RPMI8226 (cell line): ENCODE data around the gene FGFR4.

Experiments used
- DNase-seq: peaks from one replicate; pipeline ENCODE4 v3.0.0-alpha.2; 2015

The FGFR4 gene

GRCh38 chr5:177085985-177086653 lies 596 bp upstream of the FGFR4 start:
- no peak for DNase-seq

- DNase-seq: no peak
These were observed 787 bp downstream of the FGFR4 start for GRCh38 chr5:177087398-177088005.

- no peak for DNase-seq
These were observed 2.4 kb downstream of the FGFR4 start for GRCh38 chr5:177089127-177089526.

GRCh38 chr5:177089825-177090641 lies 3.3 kb downstream of the FGFR4 start:
- DNase-seq: no peak

- no peak for DNase-seq
These were observed 4.1 kb downstream of the FGFR4 start for GRCh38 chr5:177090813-177091212.

GRCh38 chr5:177091232-177091631 lies 4.5 kb downstream of the FGFR4 start:
- no peak for DNase-seq

GRCh38 chr5:177092178-177093081 lies 5.7 kb downstream of the FGFR4 start:
- DNase-seq: no peak

- no peak for DNase-seq
These were observed 6.5 kb downstream of the FGFR4 start for GRCh38 chr5:177093082-177093712.

GRCh38 chr5:177093803-177094202 lies 7.1 kb downstream of the FGFR4 start:
- no peak for DNase-seq

GRCh38 chr5:177094224-177095087 lies 7.7 kb downstream of the FGFR4 start:
- peak; percentile 28 for DNase-seq

GRCh38 chr5:177095088-177095669 lies 8.5 kb downstream of the FGFR4 start:
- DNase-seq: no peak

- no peak for DNase-seq
These were observed 9.7 kb downstream of the FGFR4 start for GRCh38 chr5:177096162-177097015.

GRCh38 chr5:177097016-177097985 lies 10.6 kb downstream of the FGFR4 start:
- DNase-seq: no peak

GRCh38 chr5:177098120-177098469 lies 11.4 kb downstream of the FGFR4 start:
- DNase-seq: no peak

GRCh38 chr5:177098470-177099141 lies 11.9 kb downstream of the FGFR4 start:
- no peak for DNase-seq

GRCh38 chr5:177099422-177100093 lies 12.8 kb downstream of the FGFR4 start:
- peak; percentile 81 for DNase-seq

- no peak for DNase-seq
These were observed 14.0 kb downstream of the FGFR4 start for GRCh38 chr5:177100714-177101121.
